Stimulated activated CD4-positive, alpha-beta T cell treated with anti-CD3 and anti-CD28 coated beads, Interleukin-15, amount 100 ng/mL, for 48 hours (primary cell): Measurements from ENCODE around the gene VSTM1.
"Not testable (repeated sequence)": the region's sequence is repeated elsewhere in the genome, so short reads cannot be mapped to it uniquely, and the experiment has no call there.

ENCODE experiments used
- DNase-seq, 2 donors: peaks; one replicate each; pipeline ENCODE4 v3.0.0-alpha.2; 2020; ENCODE audit warnings: low read depth in 2 of 2

VSTM1 gene

GRCh38 chr19:54063350-54064116, at the start of gene VSTM1:
Gene VSTM1 (minus strand): TSS chr19:54063897. CDS start chr19:54063777, 120 bp downstream.
- no peak for DNase-seq

- no peak for DNase-seq
These were observed 46.0 kb upstream of the VSTM1 start for GRCh38 chr19:54109651-54110050.

- DNase-seq: no peak
These were observed 44.8 kb upstream of the VSTM1 start for GRCh38 chr19:54108496-54108895.

GRCh38 chr19:54107876-54108490, 44.3 kb upstream of the VSTM1 start:
- DNase-seq: no peak

- no peak for DNase-seq
These were observed 43.0 kb upstream of the VSTM1 start for GRCh38 chr19:54106716-54107115.

- DNase-seq: no peak
These were observed 42.1 kb upstream of the VSTM1 start for GRCh38 chr19:54105796-54106195.

GRCh38 chr19:54104998-54105715, 41.5 kb upstream of the VSTM1 start:
- no peak for DNase-seq

GRCh38 chr19:54102421-54103169, 38.9 kb upstream of the VSTM1 start, which contains the start of gene NDUFA3:
Gene NDUFA3 (plus strand): TSS chr19:54102855. CDS start chr19:54102879, 24 bp downstream.
- peak; percentile 95 to 96 for DNase-seq

GRCh38 chr19:54100561-54100960, 36.9 kb upstream of the VSTM1 start, which contains the start of gene OSCAR:
Gene OSCAR (minus strand): TSS chr19:54100803. CDS start chr19:54100792, 11 bp downstream.
- DNase-seq: no peak

- not testable (repeated sequence) for DNase-seq
These were observed 36.2 kb upstream of the VSTM1 start for GRCh38 chr19:54099903-54100255.

GRCh38 chr19:54099190-54099902, 35.6 kb upstream of the VSTM1 start:
- DNase-seq: no peak

GRCh38 chr19:54096617-54097106, 33.0 kb upstream of the VSTM1 start:
- no peak for DNase-seq

- DNase-seq: peak in 1 of 2 donors; percentile 38
These were observed 32.3 kb upstream of the VSTM1 start for GRCh38 chr19:54095859-54096616.

GRCh38 chr19:54095136-54095858, 31.6 kb upstream of the VSTM1 start:
- DNase-seq: no peak

GRCh38 chr19:54094426-54095000, 30.8 kb upstream of the VSTM1 start:
- DNase-seq: no peak

- DNase-seq: no peak
These were observed 20.7 kb upstream of the VSTM1 start for GRCh38 chr19:54084410-54084809.

GRCh38 chr19:54081032-54081431, 17.3 kb upstream of the VSTM1 start, which contains the start of gene TARM1:
Gene TARM1 (minus strand): TSS chr19:54081365. CDS start chr19:54081340, 25 bp downstream.
- no peak for DNase-seq

- no peak for DNase-seq
These were observed 13.6 kb upstream of the VSTM1 start for GRCh38 chr19:54077334-54077733.

GRCh38 chr19:54074851-54075250, 11.2 kb upstream of the VSTM1 start:
- DNase-seq: no peak
